Activated B cell treated with CpG ODN at 0.5 μM for 24 hours (primary cell): ENCODE data around the gene CD302. TPM values are rescaled to one million over a fixed set of nuclear protein-coding genes. Genes with fewer than 3 reads are reported as not detected.
"Not testable (repeated sequence)": the region's sequence is repeated elsewhere in the genome, so short reads cannot be mapped to it uniquely, and the experiment has no call there.

Experiments used
- ATAC-seq: fragments of 200-7000 bp; cut with Tn5 transposase; one replicate; pipeline ENCODE4 v1.10.0; 2021; ENCODE audit warnings: low read depth, mild to moderate bottlenecking, moderate library complexity
- CTCF ChIA-PET: fragments of 350-600 bp; sonication (Branson Sonifier 250); formaldehyde crosslinking; loops from one replicate; lab custom pipeline; 2021; ENCODE audit warnings: antibody characterized with exemption; lab: Charles Lee
- POLR2A ChIA-PET: fragments of 350-600 bp; sonication (Branson Sonifier 250); formaldehyde crosslinking; loops from one replicate; lab custom pipeline; 2021; ENCODE audit warnings: antibody characterized with exemption; lab: Charles Lee
- DNase-seq: peaks from one replicate; pipeline ENCODE4 v3.0.0; 2022
- H3K27ac Mint-ChIP-seq: one replicate; pipeline ENCODE4 v1.8.0; 2020; ENCODE audit warnings: mixed read lengths
- H3K27me3 Mint-ChIP-seq: one replicate; pipeline ENCODE4 v1.8.0; 2021; ENCODE audit warnings: mixed read lengths
- H3K36me3 Mint-ChIP-seq: one replicate; pipeline ENCODE4 v1.8.0; 2021; ENCODE audit warnings: low read depth, mixed read lengths
- H3K4me1 Mint-ChIP-seq: one replicate; pipeline ENCODE4 v1.8.0; 2021; ENCODE audit warnings: mixed read lengths
- H3K4me3 Mint-ChIP-seq: one replicate; pipeline ENCODE4 v1.8.0; 2020; ENCODE audit warnings: mild to moderate bottlenecking, mixed read lengths
- H3K9me3 Mint-ChIP-seq: one replicate; pipeline ENCODE4 v1.8.0; 2020; ENCODE audit warnings: mixed read lengths
- intact Hi-C: fragments of 100-400 bp; cut with micrococcal nuclease; formaldehyde crosslinking; loops from one replicate; pipeline ENCODE4 v1.15.1; 2024
- total RNA-seq: library from RNA; stranded (reverse); gene quantifications from 2 replicates; pipeline ENCODE4 v1.2.3, GENCODE V29; 2022
- TF ChIP-seq, protein P1 (sequence below): fragments of 200-600 bp; IDR thresholded peaks from one replicate; pipeline ENCODE4 v1.8.0; 2022; ENCODE audit warnings: antibody characterized with exemption, mild to moderate bottlenecking

The CD302 gene
- total RNA-seq, 1 donor from 2014 or later = 1.2 TPM

- TF ChIP-seq, protein P1, sequence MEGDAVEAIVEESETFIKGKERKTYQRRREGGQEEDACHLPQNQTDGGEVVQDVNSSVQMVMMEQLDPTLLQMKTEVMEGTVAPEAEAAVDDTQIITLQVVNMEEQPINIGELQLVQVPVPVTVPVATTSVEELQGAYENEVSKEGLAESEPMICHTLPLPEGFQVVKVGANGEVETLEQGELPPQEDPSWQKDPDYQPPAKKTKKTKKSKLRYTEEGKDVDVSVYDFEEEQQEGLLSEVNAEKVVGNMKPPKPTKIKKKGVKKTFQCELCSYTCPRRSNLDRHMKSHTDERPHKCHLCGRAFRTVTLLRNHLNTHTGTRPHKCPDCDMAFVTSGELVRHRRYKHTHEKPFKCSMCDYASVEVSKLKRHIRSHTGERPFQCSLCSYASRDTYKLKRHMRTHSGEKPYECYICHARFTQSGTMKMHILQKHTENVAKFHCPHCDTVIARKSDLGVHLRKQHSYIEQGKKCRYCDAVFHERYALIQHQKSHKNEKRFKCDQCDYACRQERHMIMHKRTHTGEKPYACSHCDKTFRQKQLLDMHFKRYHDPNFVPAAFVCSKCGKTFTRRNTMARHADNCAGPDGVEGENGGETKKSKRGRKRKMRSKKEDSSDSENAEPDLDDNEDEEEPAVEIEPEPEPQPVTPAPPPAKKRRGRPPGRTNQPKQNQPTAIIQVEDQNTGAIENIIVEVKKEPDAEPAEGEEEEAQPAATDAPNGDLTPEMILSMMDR = no peak
- no peaks in the 10 kb centered on the region for H3K9me3 Mint-ChIP-seq
- H3K36me3 Mint-ChIP-seq = peaks cover 2% of the 10 kb centered on the region
- intact Hi-C loops = no loop called here
- H3K4me3 Mint-ChIP-seq = no peak overlapping the region
- ATAC-seq (no peak), DNase-seq (no peak)
- H3K27me3 Mint-ChIP-seq = peaks cover 9% of the 10 kb centered on the region
- peaks cover 12% of the 10 kb centered on the region for H3K4me1 Mint-ChIP-seq
- CTCF ChIA-PET = no interaction called here
- no peak overlapping the region for H3K27ac Mint-ChIP-seq
- POLR2A ChIA-PET = no interaction called here
These were observed 4.7 kb downstream of the CD302 start for GRCh38 chr2:159793326-159793725.

DNA sequence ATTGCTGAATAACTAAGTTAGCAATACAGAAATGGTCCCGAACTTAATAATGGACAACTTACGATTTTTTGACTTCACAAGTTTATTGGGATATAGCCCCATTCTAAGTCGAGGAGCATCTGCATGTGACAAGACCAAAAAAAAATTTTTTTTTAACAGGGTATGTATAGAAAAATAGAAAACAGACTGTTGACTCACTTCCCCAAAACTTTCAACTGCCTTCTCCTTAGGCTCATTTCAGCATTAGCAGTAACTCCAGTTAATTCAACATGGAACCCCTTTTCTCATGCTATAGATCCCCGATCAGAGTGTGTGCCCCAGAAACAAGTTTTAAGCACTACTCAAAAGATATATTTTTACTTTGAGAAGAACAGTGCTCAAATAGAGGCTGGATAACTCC lies 5.4 kb downstream of the CD302 start:
- CTCF ChIA-PET = no interaction called here
- peaks cover 9% of the 10 kb centered on the region for H3K4me1 Mint-ChIP-seq

DNA sequence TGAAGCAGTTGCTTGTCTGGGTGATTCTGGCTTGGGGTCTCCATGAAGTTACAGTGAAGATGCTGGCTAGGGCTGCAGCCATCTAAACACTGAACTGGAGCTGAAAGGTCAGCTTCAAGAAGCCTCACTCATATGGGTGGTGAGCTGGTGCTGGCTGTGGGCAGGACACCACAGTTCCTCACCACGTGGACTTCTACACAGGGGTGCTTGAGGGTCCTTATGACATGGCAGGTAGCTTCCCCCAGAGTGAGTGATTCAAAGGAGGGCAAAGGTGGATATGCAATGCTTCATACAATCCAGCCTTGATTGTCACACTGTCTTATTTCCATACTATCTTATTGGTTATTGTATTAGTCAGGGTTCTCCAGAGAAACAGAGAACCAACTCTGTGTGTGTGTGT lies 6.0 kb downstream of the CD302 start:
- H3K36me3 Mint-ChIP-seq = no peaks in the 10 kb centered on the region
- ATAC-seq (no peak), DNase-seq (no peak)
- H3K27ac Mint-ChIP-seq = no peak overlapping the region
- no peak overlapping the region for H3K4me3 Mint-ChIP-seq
- POLR2A ChIA-PET = no interaction called here
- peaks cover 5% of the 10 kb centered on the region for H3K27me3 Mint-ChIP-seq
- H3K9me3 Mint-ChIP-seq = no peaks in the 10 kb centered on the region
- CTCF ChIA-PET = no interaction called here
- TF ChIP-seq, protein P1 = no peak
- intact Hi-C loops = no loop called here
- H3K4me1 Mint-ChIP-seq = peaks cover 4% of the 10 kb centered on the region

More for the DNA sequence above, 5.4 kb downstream of the CD302 start:
- H3K4me3 Mint-ChIP-seq = no peak overlapping the region
- intact Hi-C loops = no loop called here
- POLR2A ChIA-PET = no interaction called here
- peaks cover 9% of the 10 kb centered on the region for H3K27me3 Mint-ChIP-seq
- H3K36me3 Mint-ChIP-seq = no peaks in the 10 kb centered on the region
- TF ChIP-seq, protein P1 = no peak
- DNase-seq (no peak), ATAC-seq (no peak)
- no peaks in the 10 kb centered on the region for H3K9me3 Mint-ChIP-seq
- no peak overlapping the region for H3K27ac Mint-ChIP-seq

GRCh38 chr2:159790323-159790722 lies 7.7 kb downstream of the CD302 start:
- DNase-seq (no peak), ATAC-seq (no peak)
- Mint-ChIP-seq H3K4me1 (no peaks in the 10 kb centered on the region), H3K36me3 (no peaks in the 10 kb centered on the region), H3K27me3 (no peaks in the 10 kb centered on the region), H3K9me3 (no peaks in the 10 kb centered on the region), H3K27ac (no peak overlapping the region), H3K4me3 (no peak overlapping the region)
- TF ChIP-seq, protein P1 = no peak
- intact Hi-C loops = no loop called here
- ChIA-PET CTCF (no interaction called here), POLR2A (interaction anchor here (0.5 kb wide), 1 partner anchor 87 kb away, joined by 8 read pairs; no protein-coding TSS in a partner anchor)

GRCh38 chr2:159788253-159788652 lies 9.8 kb downstream of the CD302 start:
- Mint-ChIP-seq H3K4me3 (no peak overlapping the region), H3K9me3 (no peaks in the 10 kb centered on the region), H3K27me3 (no peaks in the 10 kb centered on the region), H3K27ac (no peak overlapping the region), H3K36me3 (no peaks in the 10 kb centered on the region), H3K4me1 (no peaks in the 10 kb centered on the region)
- POLR2A ChIA-PET = no interaction called here
- CTCF ChIA-PET = no interaction called here
- DNase-seq (no peak), ATAC-seq (no peak)
- TF ChIP-seq, protein P1 = no peak
- intact Hi-C loops = no loop called here

- CTCF ChIA-PET, H3K27me3 Mint-ChIP-seq, ATAC-seq: not testable (repeated sequence)
These were observed 10.4 kb downstream of the CD302 start for GRCh38 chr2:159787647-159788046.

More at GRCh38 chr2:159787647-159788046, 10.4 kb downstream of the CD302 start:
- H3K4me3 Mint-ChIP-seq, H3K9me3 Mint-ChIP-seq, H3K27ac Mint-ChIP-seq, H3K36me3 Mint-ChIP-seq, H3K4me1 Mint-ChIP-seq, POLR2A ChIA-PET, intact Hi-C loops, DNase-seq: not testable (repeated sequence)
